Peyer's patch (tissue), 4 donors: ENCODE results near the gene MPV17L2. TPM values are rescaled to one million over a fixed set of nuclear protein-coding genes. Genes with fewer than 3 reads are reported as not detected.
"Not testable (repeated sequence)": the region's sequence is repeated elsewhere in the genome, so short reads cannot be mapped to it uniquely, and the experiment has no call there.

ENCODE experiments used
- DNase-seq, 3 donors: peaks; one replicate each; pipeline ENCODE4 v3.0.0-alpha.2; 2017 to 2019
- H3K27ac ChIP-seq, 4 donors: fragments of 200-600 bp; sonication (generic); one replicate each; pipeline ENCODE4 v1.5.1; 2016 to 2019
- H3K27me3 ChIP-seq, 2 donors: fragments of 200-600 bp; sonication (generic); one replicate each; pipeline ENCODE4 v1.5.1; 2019
- H3K36me3 ChIP-seq, 3 donors: fragments of 200-600 bp; sonication (generic); one replicate each; pipeline ENCODE4 v1.5.1; 2016 to 2019
- H3K4me1 ChIP-seq, 4 donors: fragments of 200-600 bp; sonication (generic); one replicate each; pipeline ENCODE4 v1.5.1; 2016 to 2019
- H3K4me3 ChIP-seq, 4 donors: fragments of 200-600 bp; sonication (generic); 1 replicate in 3 of 4; 2 replicates in 1 of 4; pipeline ENCODE4 v1.5.1; 2016 to 2019; ENCODE audit warnings: mild to moderate bottlenecking in 1 of 4
- H3K9me3 ChIP-seq, 4 donors: fragments of 200-600 bp; sonication (generic); one replicate each; pipeline ENCODE4 v1.5.1; 2016 to 2019; ENCODE audit warnings: mild to moderate bottlenecking in 1 of 4
- POLR2A ChIP-seq, 2 donors: fragments of 450-650 bp; IDR thresholded peaks; one replicate each; pipeline ENCODE4 v1.5.1; 2017; ENCODE audit warnings: antibody characterized with exemption in 2 of 2, mild to moderate bottlenecking in 2 of 2, moderate library complexity in 2 of 2
- total RNA-seq, 4 donors: library from RNA; depleted of rRNA; stranded (reverse); fragments of >200 nt; gene quantifications; one replicate each; pipeline ENCODE4 v1.1.0, GENCODE V29; 2016
- TF ChIP-seq, protein P1 (sequence below), 6 experiments: fragments of 450-650 bp in 4 of 6; fragments of 200-600 bp in 2 of 6; sonication (generic) in 1 of 6; IDR thresholded peaks; one replicate each; pipeline ENCODE4 v1.5.1; 2017 to 2019; ENCODE audit warnings: antibody characterized with exemption in 6 of 6, mild to moderate bottlenecking in 3 of 6, moderate library complexity in 1 of 6

Gene MPV17L2
- total RNA-seq, 4 donors from 2014 or later, result 4.1 to 19.6 (median 16.0) TPM

DNA sequence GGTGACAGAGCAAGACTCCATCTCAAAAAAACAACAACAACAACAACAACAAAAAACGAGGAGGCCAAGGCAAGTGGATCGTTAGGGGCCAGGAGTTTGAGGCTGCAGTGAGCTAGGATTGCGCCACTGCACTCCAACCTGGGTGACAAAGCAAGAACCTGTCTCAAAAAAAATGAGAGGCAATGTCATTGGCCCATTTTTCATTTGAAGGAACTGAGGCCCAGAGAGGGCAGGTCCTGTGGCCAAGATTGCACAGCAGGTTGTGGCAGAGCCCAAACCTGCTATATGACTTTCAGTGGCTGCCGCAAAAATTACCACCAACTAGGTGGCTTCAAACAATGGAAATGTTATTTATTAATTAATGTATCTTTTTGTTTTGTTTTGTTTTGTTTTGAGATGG is 34.6 kb upstream of the MPV17L2 start:
- Histone ChIP-seq H3K9me3 (no peaks in the 10 kb centered on the region), H3K27ac (no peak overlapping the region), H3K27me3 (no peaks in the 10 kb centered on the region), H3K4me3 (no peak overlapping the region), H3K36me3 (peaks cover 0 to 21% (median 0%) of the 10 kb centered on the region in 3 donors), H3K4me1 (peaks cover 13 to 54% (median 16%) of the 10 kb centered on the region in 4 donors)
- no peak for DNase-seq
- TF ChIP-seq, protein P1, sequence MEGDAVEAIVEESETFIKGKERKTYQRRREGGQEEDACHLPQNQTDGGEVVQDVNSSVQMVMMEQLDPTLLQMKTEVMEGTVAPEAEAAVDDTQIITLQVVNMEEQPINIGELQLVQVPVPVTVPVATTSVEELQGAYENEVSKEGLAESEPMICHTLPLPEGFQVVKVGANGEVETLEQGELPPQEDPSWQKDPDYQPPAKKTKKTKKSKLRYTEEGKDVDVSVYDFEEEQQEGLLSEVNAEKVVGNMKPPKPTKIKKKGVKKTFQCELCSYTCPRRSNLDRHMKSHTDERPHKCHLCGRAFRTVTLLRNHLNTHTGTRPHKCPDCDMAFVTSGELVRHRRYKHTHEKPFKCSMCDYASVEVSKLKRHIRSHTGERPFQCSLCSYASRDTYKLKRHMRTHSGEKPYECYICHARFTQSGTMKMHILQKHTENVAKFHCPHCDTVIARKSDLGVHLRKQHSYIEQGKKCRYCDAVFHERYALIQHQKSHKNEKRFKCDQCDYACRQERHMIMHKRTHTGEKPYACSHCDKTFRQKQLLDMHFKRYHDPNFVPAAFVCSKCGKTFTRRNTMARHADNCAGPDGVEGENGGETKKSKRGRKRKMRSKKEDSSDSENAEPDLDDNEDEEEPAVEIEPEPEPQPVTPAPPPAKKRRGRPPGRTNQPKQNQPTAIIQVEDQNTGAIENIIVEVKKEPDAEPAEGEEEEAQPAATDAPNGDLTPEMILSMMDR (IDR thresholded peaks at IDR 0.05), result no peak
- no peak for TF ChIP-seq POLR2A (IDR thresholded peaks at IDR 0.05)

DNA sequence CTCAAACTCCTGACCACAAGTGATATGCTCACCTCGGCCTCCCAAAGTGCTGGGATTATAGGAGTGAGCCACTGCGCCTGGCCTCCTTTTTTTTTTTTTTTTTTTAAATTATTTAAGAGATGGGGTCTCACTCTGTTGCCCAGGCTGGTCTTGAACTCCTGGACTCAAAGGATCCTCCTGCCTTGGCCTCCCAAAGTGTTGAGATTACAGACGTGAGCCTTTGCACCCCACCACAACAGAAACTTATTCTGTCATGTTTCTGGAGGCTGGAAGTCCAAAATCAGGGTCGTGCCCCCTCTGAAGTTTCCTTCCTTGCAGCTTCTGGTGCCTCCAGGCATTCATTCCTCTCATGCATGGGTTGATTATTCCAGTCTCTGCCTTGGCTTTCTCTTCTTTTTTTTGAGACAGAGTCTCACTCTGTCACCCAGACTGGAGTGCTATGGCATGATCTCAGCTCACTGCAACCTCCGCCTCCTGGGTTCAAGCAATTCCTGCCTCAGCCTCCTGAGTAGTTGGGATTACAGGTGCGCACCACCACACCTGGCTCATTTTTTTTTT is 33.9 kb upstream of the MPV17L2 start:
- Histone ChIP-seq H3K4me1 (peaks cover 10 to 48% (median 13%) of the 10 kb centered on the region in 4 donors), H3K36me3 (peaks cover 0 to 28% (median 0%) of the 10 kb centered on the region in 3 donors)
- DNase-seq, H3K27ac ChIP-seq, H3K9me3 ChIP-seq, H3K4me3 ChIP-seq, H3K27me3 ChIP-seq: not testable (repeated sequence)

DNA sequence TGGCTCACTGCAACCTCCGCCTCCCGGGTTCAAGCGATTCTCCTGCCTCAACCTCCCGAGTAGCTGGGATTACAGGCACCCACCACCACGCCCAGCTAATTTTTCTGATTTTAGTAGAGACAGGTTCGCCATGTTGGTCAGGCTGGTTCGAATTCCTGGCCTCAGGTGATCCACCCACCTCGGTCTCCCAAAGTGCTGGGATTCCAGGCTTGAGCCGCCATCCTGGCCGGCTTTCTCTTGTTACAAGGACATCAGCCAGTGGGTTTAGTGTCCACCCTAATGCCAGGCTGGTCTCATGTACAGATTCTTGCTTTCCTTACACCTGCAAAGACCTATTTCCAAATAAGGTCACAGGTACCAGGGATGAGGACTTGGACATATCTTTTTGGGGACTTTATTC is 33.2 kb upstream of the MPV17L2 start:
- no peak for TF ChIP-seq POLR2A (IDR thresholded peaks at IDR 0.05)
- TF ChIP-seq, protein P1 (IDR thresholded peaks at IDR 0.05), result no peak
- no peak for DNase-seq
- peak overlapping the region in 1 of 4 donors; percentile 77 for H3K27ac ChIP-seq

DNA sequence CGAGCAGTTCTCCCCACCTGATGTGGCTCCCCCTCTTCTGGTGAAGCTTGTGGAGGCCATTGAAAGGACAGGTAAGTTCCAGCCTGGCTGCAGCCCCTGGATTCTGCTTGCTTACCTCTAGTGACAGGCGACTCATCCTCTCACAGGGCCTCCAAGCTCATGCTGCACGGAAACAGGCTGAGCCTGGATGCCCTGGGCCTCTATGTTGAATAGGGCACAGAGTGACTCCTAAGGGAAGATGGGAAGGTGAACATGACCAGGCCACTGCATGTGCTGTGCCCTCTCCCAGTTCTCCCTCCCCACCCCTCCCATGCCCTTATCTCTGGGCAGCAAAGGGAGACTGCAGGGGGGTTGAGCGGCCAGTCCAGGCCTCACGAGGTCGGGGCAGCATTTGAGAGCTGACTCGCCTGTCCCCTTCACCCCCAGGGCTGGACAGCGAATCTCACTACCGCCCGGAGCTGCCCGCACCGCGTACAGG is 32.5 kb upstream of the MPV17L2 start:
- TF ChIP-seq, protein P1 (IDR thresholded peaks at IDR 0.05), result no peak
- TF ChIP-seq POLR2A (IDR thresholded peaks at IDR 0.05), result no peak
- Histone ChIP-seq H3K27me3 (no peaks in the 10 kb centered on the region), H3K9me3 (no peaks in the 10 kb centered on the region), H3K4me1 (peaks cover 7 to 37% (median 13%) of the 10 kb centered on the region in 4 donors), H3K4me3 (peak overlapping the region; percentile 43 to 56 (median 52)), H3K36me3 (peaks cover 0 to 30% (median 0%) of the 10 kb centered on the region in 3 donors), H3K27ac (peak overlapping the region in 3 of 4 donors; percentile 72 to 78 (median 77))
- no peak for DNase-seq

More for the DNA sequence above, 33.2 kb upstream of the MPV17L2 start:
- Histone ChIP-seq H3K4me3 (no peak overlapping the region), H3K27me3 (no peaks in the 10 kb centered on the region), H3K9me3 (no peaks in the 10 kb centered on the region), H3K36me3 (peaks cover 0 to 28% (median 0%) of the 10 kb centered on the region in 3 donors), H3K4me1 (peaks cover 7 to 42% (median 13%) of the 10 kb centered on the region in 4 donors)

DNA sequence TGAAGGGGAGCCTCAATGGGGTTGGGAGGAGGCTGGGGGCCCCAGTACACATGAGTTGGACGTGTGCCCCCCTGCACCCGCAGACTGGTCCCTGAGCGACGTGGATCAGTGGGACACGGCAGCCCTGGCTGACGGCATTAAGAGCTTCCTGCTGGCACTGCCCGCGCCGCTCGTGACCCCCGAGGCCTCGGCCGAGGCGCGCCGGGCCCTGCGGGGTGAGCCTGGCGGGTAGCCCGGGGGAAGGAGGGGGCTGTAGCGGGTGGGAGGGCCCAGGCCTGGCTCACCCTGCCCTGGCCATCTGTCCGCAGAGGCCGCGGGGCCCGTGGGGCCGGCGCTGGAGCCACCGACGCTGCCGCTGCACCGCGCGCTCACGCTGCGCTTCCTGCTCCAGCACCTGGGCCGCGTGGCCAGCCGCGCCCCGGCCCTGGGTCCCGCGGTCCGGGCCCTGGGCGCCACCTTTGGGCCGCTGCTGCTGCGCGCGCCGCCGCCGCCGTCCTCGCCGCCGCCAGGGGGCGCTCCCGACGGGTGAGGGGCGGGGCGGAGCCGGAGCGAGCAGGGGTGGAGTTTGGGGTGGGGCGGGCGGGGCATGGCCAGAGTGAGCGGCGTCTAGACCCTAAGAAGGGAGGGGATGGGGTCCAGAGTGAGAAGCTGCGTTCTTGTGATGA is 31.9 kb upstream of the MPV17L2 start:
- peak overlapping the region; percentile 43 to 56 (median 52) for H3K4me3 ChIP-seq
- DNase-seq, result peak; percentile 77 to 89 (median 87)
- no peaks in the 10 kb centered on the region for H3K9me3 ChIP-seq
- peaks cover 7 to 31% (median 13%) of the 10 kb centered on the region in 4 donors for H3K4me1 ChIP-seq
- no peaks in the 10 kb centered on the region for H3K27me3 ChIP-seq
- H3K36me3 ChIP-seq, result peaks cover 0 to 33% (median 0%) of the 10 kb centered on the region in 3 donors
- no peak for TF ChIP-seq POLR2A (IDR thresholded peaks at IDR 0.05)
- TF ChIP-seq, protein P1 (IDR thresholded peaks at IDR 0.05), result peak; percentile 64 to 93 (median 79)
- H3K27ac ChIP-seq, result peak overlapping the region; percentile 64 to 78 (median 74)

DNA sequence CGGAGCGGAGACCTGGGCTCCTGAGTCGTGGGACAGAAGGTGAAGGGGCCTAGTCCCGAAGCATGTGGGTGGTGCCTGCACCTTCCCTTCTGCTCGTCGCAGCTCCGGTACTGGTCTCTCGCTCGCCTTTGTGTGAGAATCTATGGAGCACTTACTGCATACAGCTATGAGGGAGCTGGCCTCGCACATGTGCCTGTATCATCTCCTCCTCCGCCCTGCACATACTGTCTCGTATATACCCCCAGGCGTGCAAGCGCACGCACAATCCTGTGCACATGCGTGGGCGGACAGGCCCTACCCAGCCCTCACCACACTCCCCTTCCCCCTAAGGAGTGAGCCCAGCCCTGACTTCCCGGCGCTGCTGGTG is 31.4 kb upstream of the MPV17L2 start:
- H3K36me3 ChIP-seq, result peaks cover 0 to 38% (median 0%) of the 10 kb centered on the region in 3 donors
- H3K4me3 ChIP-seq, result peak overlapping the region in 3 of 4 donors; percentile 52 to 56 (median 52)
- H3K4me1 ChIP-seq, result peaks cover 7 to 26% (median 13%) of the 10 kb centered on the region in 4 donors
- H3K27me3 ChIP-seq, result no peaks in the 10 kb centered on the region
- DNase-seq, result no peak
- H3K9me3 ChIP-seq, result no peaks in the 10 kb centered on the region
- TF ChIP-seq POLR2A (IDR thresholded peaks at IDR 0.05), result no peak
- TF ChIP-seq, protein P1 (IDR thresholded peaks at IDR 0.05), result no peak
- H3K27ac ChIP-seq, result peak overlapping the region in 2 of 4 donors; percentile 64 to 77
